HepG2 (cell line): Measurements from ENCODE around the gene FLAD1. TPM values are rescaled to one million over a fixed set of nuclear protein-coding genes. Genes with fewer than 3 reads are reported as not detected.

Experiments
- ATF7-NPFF ChIP-seq: sonication (generic); formaldehyde crosslinking; IDR thresholded peaks from 2 replicates; pipeline ENCODE4 v1.8.1; 2023; ENCODE audit warnings: mild to moderate bottlenecking, low read depth, missing genetic modification reagents, moderate library complexity
- E2F5 ChIP-seq: sonication (generic); formaldehyde crosslinking; conservative IDR thresholded peaks from 2 replicates; pipeline ENCODE4 v1.4.0; 2020; ENCODE audit warnings: missing genetic modification reagents
- KDM5B ChIP-seq: sonication (generic); formaldehyde crosslinking; IDR thresholded peaks from 2 replicates; pipeline ENCODE4 v1.4.0; 2020; ENCODE audit warnings: missing genetic modification reagents, mild to moderate bottlenecking, borderline replicate concordance
- MTERF4 ChIP-seq: sonication (generic); formaldehyde crosslinking; IDR thresholded peaks from 2 replicates; pipeline ENCODE4 v1.8.0; 2023; ENCODE audit warnings: mild to moderate bottlenecking, missing genetic modification reagents
- PHF8 ChIP-seq: sonication (generic); formaldehyde crosslinking; IDR thresholded peaks from 2 replicates; pipeline ENCODE4 v1.5.0; 2020; ENCODE audit warnings: missing genetic modification reagents
- POLR2A ChIP-seq, 2 experiments: IDR thresholded peaks; 2 replicates each; pipeline ENCODE4 v1.6.1; 2011; ENCODE audit warnings: low read depth in 2 of 2, low read length in 2 of 2, mild to moderate bottlenecking in 1 of 2, moderate library complexity in 1 of 2; ENCODE audit not compliant: insufficient read depth in 1 of 2
- RBM39 ChIP-seq: fragments of 200-400 bp; formaldehyde crosslinking; IDR thresholded peaks from one replicate; pipeline ENCODE4 v1.6.1; 2018; ENCODE audit warnings: antibody characterized with exemption, mild to moderate bottlenecking, low read depth, low read length; ENCODE audit not compliant: poor library complexity, severe bottlenecking
- ZBED4 ChIP-seq: sonication (generic); formaldehyde crosslinking; IDR thresholded peaks from 2 replicates; pipeline ENCODE4 v1.4.0; 2020; ENCODE audit warnings: missing genetic modification reagents, borderline replicate concordance
- ZFP37 ChIP-seq: sonication (generic); formaldehyde crosslinking; IDR thresholded peaks from 2 replicates; pipeline ENCODE4 v1.4.0; 2020; ENCODE audit warnings: missing genetic modification reagents, borderline replicate concordance
- ZNF549 ChIP-seq: sonication (generic); formaldehyde crosslinking; IDR thresholded peaks from 2 replicates; pipeline ENCODE4 v1.5.0; 2020; ENCODE audit warnings: missing genetic modification reagents
- ZNF558 ChIP-seq: sonication (generic); formaldehyde crosslinking; IDR thresholded peaks from 2 replicates; pipeline ENCODE4 v1.9.0; 2022; ENCODE audit warnings: mild to moderate bottlenecking, missing genetic modification reagents, borderline replicate concordance
- ZNF687 ChIP-seq: sonication (generic); formaldehyde crosslinking; IDR thresholded peaks from 2 replicates; pipeline ENCODE4 v1.5.1; 2020; ENCODE audit warnings: mild to moderate bottlenecking, missing genetic modification reagents, moderate library complexity
- ZNF770 ChIP-seq: sonication (generic); formaldehyde crosslinking; IDR thresholded peaks from 2 replicates; pipeline ENCODE4 v1.5.0; 2020; ENCODE audit warnings: mild to moderate bottlenecking, missing genetic modification reagents
- ZNF788 ChIP-seq: sonication (generic); formaldehyde crosslinking; IDR thresholded peaks from 2 replicates; pipeline ENCODE4 v1.5.0; 2020; ENCODE audit warnings: mild to moderate bottlenecking, missing genetic modification reagents, borderline replicate concordance
- ZNF878 ChIP-seq: sonication (generic); formaldehyde crosslinking; IDR thresholded peaks from 2 replicates; pipeline ENCODE4 v1.8.1; 2023; ENCODE audit warnings: mild to moderate bottlenecking, missing genetic modification reagents, moderate library complexity
- polyA plus RNA-seq, 8 experiments: library from polyadenylated mRNA; depleted of rRNA in 3 of 8; stranded (reverse) in 7 of 8; unstranded in 1 of 8; fragments of >200 nt; fragmentation: Illumina TruSeq in 4 of 8; extraction: Trizol in 4 of 8; gene quantifications; 2 replicates each; pipeline versions ENCODE4 v1.2.1 to v1.2.3, GENCODE V29; 2011 to 2016; ENCODE audit warnings: low read depth in 4 of 8, missing spikeins in 1 of 8, mixed read lengths in 1 of 8; ENCODE audit not compliant: insufficient read depth in 1 of 8
- total RNA-seq, 5 experiments: library from RNA; depleted of rRNA; stranded (reverse); fragments of >200 nt; fragmentation: Illumina TruSeq; extraction: Trizol; gene quantifications; 2 replicates each; pipeline ENCODE4 v1.2.3, GENCODE V29; 2016; ENCODE audit warnings: low read depth in 1 of 5

The FLAD1 gene
- total and polyA plus RNA-seq, 2 of the 13 experiments (the other 11 are each of a cell fraction or from before 2014, with no cell fraction given), result 25.9 to 32.8 TPM

- TF ChIP-seq ZBED4 (no peak), ZNF788 (CRISPR knock-in tag) (no peak), KDM5B (CRISPR knock-in tag) (0 out of 2 replicates have a peak, but pooled peaks have one; percentile 2), E2F5 (CRISPR knock-in tag) (no peak), RBM39 (no peak), ZNF549 (CRISPR knock-in tag) (no peak), PHF8 (CRISPR knock-in tag) (peak; percentile 51), ZNF687 (0 out of 2 replicates have a peak, but pooled peaks have one; percentile 3), ATF7-NPFF (CRISPR knock-in tag) (no peak), ZNF558 (CRISPR knock-in tag) (no peak), ZFP37 (CRISPR knock-in tag) (no peak), ZNF878 (CRISPR knock-in tag) (0 out of 2 replicates have a peak, but pooled peaks have one; percentile 43), POLR2A (IDR thresholded peaks at IDR 0.05; ENCODE audit: insufficient read depth in 1 of 2, low read depth in 2 of 2, low read length in 2 of 2) (no peak), MTERF4 (CRISPR knock-in tag) (no peak), ZNF770 (CRISPR knock-in tag) (no peak)
Measured at GRCh38 chr1:155003227-155003765, 20.2 kb downstream of the FLAD1 start (continued).
